SK-N-SH treated with all-trans-retinoic acid at 6 μM for 48 hours (cell line): ENCODE data around the gene MED15.

Source experiments
- ARNTL ChIP-seq: fragments of 450-650 bp; formaldehyde crosslinking; IDR thresholded peaks from 2 replicates; pipeline ENCODE4 v1.5.0; 2020; ENCODE audit warnings: low read depth, mild to moderate bottlenecking, moderate library complexity, borderline replicate concordance
- ISL1 ChIP-seq: fragments of 250-450 bp; sonication (Bioruptor Pico); IDR thresholded peaks from 2 replicates; pipeline ENCODE4 v2.1.2; 2022; ENCODE audit warnings: mild to moderate bottlenecking, moderate library complexity
- TCF4 ChIP-seq: fragments of 250-450 bp; sonication (Bioruptor Pico); IDR thresholded peaks from 2 replicates; pipeline ENCODE4 v1.8.0; 2021; ENCODE audit warnings: mild to moderate bottlenecking, moderate library complexity, borderline replicate concordance
- TOX ChIP-seq: fragments of 250-450 bp; sonication (Bioruptor Pico); IDR thresholded peaks from 2 replicates; pipeline ENCODE4 v1.8.0; 2021; ENCODE audit warnings: mild to moderate bottlenecking, moderate library complexity, borderline replicate concordance
- ZFP30 ChIP-seq: fragments of 450-650 bp; formaldehyde crosslinking; IDR thresholded peaks from 2 replicates; pipeline ENCODE4 v1.5.0; 2022; ENCODE audit warnings: mild to moderate bottlenecking, moderate library complexity
- TF ChIP-seq, protein P1 (sequence below): fragments of 250-450 bp; sonication (Bioruptor Pico); IDR thresholded peaks from 2 replicates; pipeline ENCODE4 v1.8.0; 2020; ENCODE audit warnings: mild to moderate bottlenecking, moderate library complexity, borderline replicate concordance

DNA sequence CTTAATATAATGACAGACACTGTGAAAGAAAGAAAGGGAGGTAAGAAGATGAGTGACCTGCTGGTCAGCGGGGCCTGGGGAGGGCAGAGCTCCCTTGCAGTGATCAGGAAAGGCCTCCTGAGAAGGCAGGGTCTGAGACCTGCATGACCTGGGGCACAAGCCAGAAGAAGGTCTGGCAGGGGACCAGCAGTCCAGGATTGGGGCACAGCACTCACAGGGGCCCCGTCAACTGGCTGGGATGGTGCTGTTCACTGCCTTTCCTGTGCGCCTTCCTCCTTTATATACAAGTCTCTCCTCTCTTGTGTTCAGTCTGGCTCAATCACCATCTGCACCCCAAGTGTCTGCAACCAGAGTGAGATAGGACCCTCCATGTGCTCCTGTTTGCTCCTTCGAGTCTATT, 47.5 kb upstream of the MED15 start:
- no peak for TF ChIP-seq ZFP30 (CRISPR knock-in tag)
- no peak for TF ChIP-seq TOX (CRISPR knock-in tag)
- no peak for TF ChIP-seq ARNTL (CRISPR knock-in tag)
- TF ChIP-seq, protein P1, sequence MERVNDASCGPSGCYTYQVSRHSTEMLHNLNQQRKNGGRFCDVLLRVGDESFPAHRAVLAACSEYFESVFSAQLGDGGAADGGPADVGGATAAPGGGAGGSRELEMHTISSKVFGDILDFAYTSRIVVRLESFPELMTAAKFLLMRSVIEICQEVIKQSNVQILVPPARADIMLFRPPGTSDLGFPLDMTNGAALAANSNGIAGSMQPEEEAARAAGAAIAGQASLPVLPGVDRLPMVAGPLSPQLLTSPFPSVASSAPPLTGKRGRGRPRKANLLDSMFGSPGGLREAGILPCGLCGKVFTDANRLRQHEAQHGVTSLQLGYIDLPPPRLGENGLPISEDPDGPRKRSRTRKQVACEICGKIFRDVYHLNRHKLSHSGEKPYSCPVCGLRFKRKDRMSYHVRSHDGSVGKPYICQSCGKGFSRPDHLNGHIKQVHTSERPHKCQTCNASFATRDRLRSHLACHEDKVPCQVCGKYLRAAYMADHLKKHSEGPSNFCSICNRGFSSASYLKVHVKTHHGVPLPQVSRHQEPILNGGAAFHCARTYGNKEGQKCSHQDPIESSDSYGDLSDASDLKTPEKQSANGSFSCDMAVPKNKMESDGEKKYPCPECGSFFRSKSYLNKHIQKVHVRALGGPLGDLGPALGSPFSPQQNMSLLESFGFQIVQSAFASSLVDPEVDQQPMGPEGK (CRISPR knock-in tag), result no peak
- no peak for TF ChIP-seq ISL1
- TF ChIP-seq TCF4 (CRISPR knock-in tag), result no peak
